GM21447 (cell line): ENCODE results near the gene BST1.
A peak's percentile ranks its signal among the peaks of the same experiment; 100 is the strongest.

Experiments
- ATAC-seq: cut with Tn5 transposase; IDR thresholded peaks from one replicate; pipeline ENCODE4 v1.9.1; 2021; ENCODE audit not compliant: unreplicated experiment

Gene BST1

GRCh38 chr4:15776871-15777648 is 74.2 kb downstream of the BST1 start:
- no peak for ATAC-seq

GRCh38 chr4:15777697-15778288 is 74.9 kb downstream of the BST1 start:
- no peak for ATAC-seq

- peak; percentile 59 for ATAC-seq
Observed at GRCh38 chr4:15778289-15779241, 75.7 kb downstream of the BST1 start, which contains the start of gene CD38. Gene CD38, plus strand, starts transcription at chr4:15778328. Its CDS starts 87 bp downstream, at chr4:15778415.

- no peak for ATAC-seq
Observed at GRCh38 chr4:15779306-15779705, 76.4 kb downstream of the BST1 start.

- no peak for ATAC-seq
Observed at GRCh38 chr4:15779809-15780208, 76.9 kb downstream of the BST1 start.

- ATAC-seq: peak; percentile 25
Observed at GRCh38 chr4:15781427-15782095, 78.7 kb downstream of the BST1 start.
